Activated naive CD8-positive, alpha-beta T cell treated with anti-CD3 and anti-CD28 coated beads, Interleukin-2, amount 50 U/mL, for 24 hours (primary cell): ENCODE results near the gene EGR4.
A peak's percentile ranks its signal among the peaks of the same experiment; 100 is the strongest.

Experiments
- ATAC-seq: fragments of 150-1000 bp; cut with Tn5 transposase; one replicate; pipeline ENCODE4 v1.10.0; 2021
- DNase-seq: peaks from one replicate; pipeline ENCODE4 v3.0.0; 2021
- H3K27ac Mint-ChIP-seq: one replicate; pipeline ENCODE4 v1.8.0; 2021; ENCODE audit warnings: mild to moderate bottlenecking, mixed read lengths
- H3K27me3 Mint-ChIP-seq: one replicate; pipeline ENCODE4 v1.8.0; 2021; ENCODE audit warnings: mixed read lengths
- H3K36me3 Mint-ChIP-seq: one replicate; pipeline ENCODE4 v1.8.0; 2021; ENCODE audit warnings: low read depth, mixed read lengths
- H3K4me1 Mint-ChIP-seq: one replicate; pipeline ENCODE4 v1.8.0; 2021; ENCODE audit warnings: mixed read lengths
- H3K4me3 Mint-ChIP-seq: one replicate; pipeline ENCODE4 v1.8.0; 2021; ENCODE audit warnings: mild to moderate bottlenecking, moderate library complexity, mixed read lengths
- H3K9me3 Mint-ChIP-seq: one replicate; pipeline ENCODE4 v1.8.0; 2021; ENCODE audit warnings: mixed read lengths

EGR4 gene

GRCh38 chr2:73295751-73296400 is 2.5 kb upstream of the EGR4 start:
- Mint-ChIP-seq H3K27me3 (peaks cover 67% of the 10 kb centered on the region), H3K4me1 (peaks cover 15% of the 10 kb centered on the region), H3K4me3 (no peak overlapping the region), H3K36me3 (no peaks in the 10 kb centered on the region), H3K9me3 (no peaks in the 10 kb centered on the region), H3K27ac (no peak overlapping the region)
- ATAC-seq: no peak
- no peak for DNase-seq

- Mint-ChIP-seq H3K27ac (no peak overlapping the region), H3K36me3 (no peaks in the 10 kb centered on the region), H3K4me1 (peaks cover 19% of the 10 kb centered on the region), H3K27me3 (peaks cover 69% of the 10 kb centered on the region), H3K9me3 (no peaks in the 10 kb centered on the region), H3K4me3 (peak overlapping the region; percentile 71)
- DNase-seq: no peak
- ATAC-seq: no peak
Observed at GRCh38 chr2:73294239-73294638, 891 bp upstream of the EGR4 start.

DNA sequence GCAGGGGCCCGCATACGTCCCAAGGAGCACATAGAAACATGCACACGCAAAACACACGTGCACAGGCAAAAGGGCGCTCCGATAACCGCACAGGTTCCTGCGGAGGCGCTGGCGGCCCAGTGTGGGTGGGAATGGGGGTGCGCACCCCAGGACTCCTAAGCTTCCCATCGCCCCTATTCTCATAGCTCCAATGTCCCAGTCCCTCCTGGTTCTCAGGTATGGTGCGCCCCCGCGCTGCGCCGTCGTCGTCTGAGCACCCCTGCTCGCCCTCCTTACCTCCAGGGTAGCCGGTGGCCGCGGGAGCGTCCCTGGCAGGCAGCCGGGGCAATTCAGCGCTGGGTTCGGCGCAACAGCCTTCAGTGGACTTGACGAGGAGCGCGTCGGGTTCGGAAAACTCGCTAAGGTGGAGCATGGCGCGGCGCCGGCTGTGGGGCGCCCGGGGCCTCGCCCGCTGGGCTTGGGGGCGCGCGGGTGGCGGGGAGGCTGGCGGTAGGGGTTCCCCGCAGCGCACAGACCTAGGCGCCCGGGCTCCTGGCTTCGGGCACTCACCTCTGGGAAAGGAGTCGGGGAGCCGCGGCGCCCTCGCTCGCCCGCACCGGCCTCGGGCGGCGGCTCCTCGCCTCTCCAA is 328 bp downstream of the EGR4 start:
- H3K4me1 Mint-ChIP-seq: peaks cover 19% of the 10 kb centered on the region

DNA sequence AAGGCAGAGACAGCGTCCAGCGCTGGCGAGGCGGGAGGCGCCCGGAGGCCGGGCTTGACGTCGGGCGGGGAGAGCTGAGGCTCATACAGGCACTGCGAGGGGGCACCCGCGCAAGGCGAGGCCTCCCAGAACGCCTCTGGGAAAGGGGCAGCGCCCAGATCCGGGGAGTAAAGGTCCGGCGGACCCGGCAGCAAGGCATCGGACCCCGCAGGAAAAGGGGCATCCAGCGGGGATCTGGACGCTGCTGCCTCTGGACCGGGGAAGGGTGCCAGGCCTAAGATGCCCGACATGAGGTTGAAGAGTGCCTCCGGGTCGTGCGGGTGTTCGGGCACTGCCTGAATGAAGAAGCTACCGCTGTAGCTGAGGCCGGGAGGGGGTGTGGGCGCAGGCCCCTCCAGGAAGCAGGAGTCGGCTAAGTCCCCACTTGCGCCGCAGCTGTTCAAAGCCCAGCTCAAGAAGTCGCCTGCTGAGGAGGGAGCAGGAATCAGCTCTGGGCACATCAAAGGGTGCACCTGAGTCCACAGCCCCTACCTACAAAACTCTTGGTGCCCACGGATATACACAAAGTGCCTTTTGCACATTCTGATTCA is 937 bp downstream of the EGR4 start:
- no peaks in the 10 kb centered on the region for H3K9me3 Mint-ChIP-seq
- H3K4me3 Mint-ChIP-seq: peak overlapping the region; percentile 61
- no peak overlapping the region for H3K27ac Mint-ChIP-seq
- no peak for DNase-seq
- no peak for ATAC-seq
- peaks cover 19% of the 10 kb centered on the region for H3K4me1 Mint-ChIP-seq
- no peaks in the 10 kb centered on the region for H3K36me3 Mint-ChIP-seq
- peaks cover 72% of the 10 kb centered on the region for H3K27me3 Mint-ChIP-seq

More for the DNA sequence above, 328 bp downstream of the EGR4 start:
- no peaks in the 10 kb centered on the region for H3K9me3 Mint-ChIP-seq
- H3K27me3 Mint-ChIP-seq: peaks cover 78% of the 10 kb centered on the region
- DNase-seq (peak; percentile 23), ATAC-seq (peak; percentile 1)
- H3K4me3 Mint-ChIP-seq: peak overlapping the region; percentile 71
- no peak overlapping the region for H3K27ac Mint-ChIP-seq
- no peaks in the 10 kb centered on the region for H3K36me3 Mint-ChIP-seq

GRCh38 chr2:73291461-73292315 is 1.7 kb downstream of the EGR4 start:
- peak overlapping the region; percentile 56 for H3K4me3 Mint-ChIP-seq
- no peaks in the 10 kb centered on the region for H3K36me3 Mint-ChIP-seq
- no peak for ATAC-seq
- peak; percentile 6 for DNase-seq
- peaks cover 19% of the 10 kb centered on the region for H3K4me1 Mint-ChIP-seq
- no peak overlapping the region for H3K27ac Mint-ChIP-seq
- H3K9me3 Mint-ChIP-seq: no peaks in the 10 kb centered on the region
- H3K27me3 Mint-ChIP-seq: peaks cover 65% of the 10 kb centered on the region

GRCh38 chr2:73291093-73291460 is 2.3 kb downstream of the EGR4 start:
- Mint-ChIP-seq H3K27me3 (peaks cover 59% of the 10 kb centered on the region), H3K36me3 (no peaks in the 10 kb centered on the region), H3K27ac (no peak overlapping the region), H3K4me3 (peak overlapping the region; percentile 56), H3K4me1 (peaks cover 19% of the 10 kb centered on the region), H3K9me3 (no peaks in the 10 kb centered on the region)
- ATAC-seq (no peak), DNase-seq (peak; percentile 70)

GRCh38 chr2:73290049-73290839 is 3.1 kb downstream of the EGR4 start:
- H3K9me3 Mint-ChIP-seq: no peaks in the 10 kb centered on the region
- peaks cover 51% of the 10 kb centered on the region for H3K27me3 Mint-ChIP-seq
- ATAC-seq: no peak
- DNase-seq: peak; percentile 43
- no peak overlapping the region for H3K27ac Mint-ChIP-seq
- peaks cover 26% of the 10 kb centered on the region for H3K4me1 Mint-ChIP-seq
- H3K36me3 Mint-ChIP-seq: no peaks in the 10 kb centered on the region
- H3K4me3 Mint-ChIP-seq: no peak overlapping the region

- H3K27me3 Mint-ChIP-seq: peaks cover 41% of the 10 kb centered on the region
- H3K4me1 Mint-ChIP-seq: peaks cover 31% of the 10 kb centered on the region
- H3K27ac Mint-ChIP-seq: no peak overlapping the region
- DNase-seq (no peak), ATAC-seq (no peak)
- no peak overlapping the region for H3K4me3 Mint-ChIP-seq
- no peaks in the 10 kb centered on the region for H3K36me3 Mint-ChIP-seq
- H3K9me3 Mint-ChIP-seq: no peaks in the 10 kb centered on the region
Observed at GRCh38 chr2:73289304-73289703, 4.0 kb downstream of the EGR4 start.

DNA sequence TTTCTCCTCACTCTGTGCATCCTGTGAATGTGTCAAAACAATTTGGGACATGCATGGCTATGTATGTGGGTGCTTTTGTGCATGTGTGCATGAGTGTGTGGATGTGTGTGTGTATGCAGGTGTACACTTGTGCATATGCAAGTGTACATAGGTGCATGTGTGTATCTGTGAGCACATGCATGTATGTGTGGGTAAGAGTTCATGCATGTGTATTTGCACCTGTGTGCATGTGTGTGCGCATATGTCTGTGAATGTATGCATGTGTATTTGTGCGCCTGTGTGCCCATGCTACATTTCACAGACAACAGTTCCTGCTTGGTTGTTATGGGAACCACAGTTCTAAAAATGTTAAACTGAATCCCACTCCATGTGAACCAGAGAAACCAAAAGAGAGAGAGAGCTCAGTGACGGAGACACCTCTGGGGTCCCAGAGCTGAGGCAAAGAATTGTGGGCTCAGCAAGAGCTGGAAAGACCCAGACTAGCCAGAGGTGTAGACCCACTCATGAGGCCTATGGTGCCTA is 7.2 kb downstream of the EGR4 start:
- peak overlapping the region; percentile 83 for H3K27ac Mint-ChIP-seq
- peaks cover 32% of the 10 kb centered on the region for H3K4me1 Mint-ChIP-seq
- peaks cover 27% of the 10 kb centered on the region for H3K27me3 Mint-ChIP-seq
- no peak overlapping the region for H3K4me3 Mint-ChIP-seq
- peaks cover 3% of the 10 kb centered on the region for H3K36me3 Mint-ChIP-seq
- DNase-seq: no peak
- H3K9me3 Mint-ChIP-seq: no peaks in the 10 kb centered on the region
- no peak for ATAC-seq

DNA sequence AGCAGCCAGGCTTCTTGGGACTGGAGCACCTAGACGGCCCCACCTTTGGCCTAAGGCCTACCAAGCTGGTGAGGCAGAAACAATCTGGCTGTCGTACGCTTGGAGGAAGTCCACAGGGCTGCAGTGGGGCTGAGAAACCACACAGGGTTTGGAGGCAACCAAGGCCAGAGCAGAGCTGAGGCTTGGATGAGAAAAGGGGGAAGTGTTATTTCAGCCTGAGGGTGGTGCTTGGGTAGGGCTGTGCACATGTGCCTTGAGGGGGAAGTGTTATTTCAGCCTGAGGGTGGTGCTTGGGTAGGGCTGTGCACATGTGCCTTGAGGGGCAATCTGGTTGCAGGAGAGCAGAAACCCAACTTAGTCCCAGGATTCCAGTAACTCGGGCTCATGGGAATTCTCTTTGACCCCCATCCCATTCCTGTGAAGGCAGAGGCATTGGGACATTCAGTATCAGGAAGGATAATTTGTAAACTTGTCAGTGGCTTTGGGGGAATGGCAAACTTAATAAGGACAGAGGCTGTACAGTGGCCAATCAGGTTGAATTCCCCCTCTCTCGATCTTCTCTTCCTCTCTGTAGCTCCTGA is 8.1 kb downstream of the EGR4 start:
- H3K9me3 Mint-ChIP-seq: no peaks in the 10 kb centered on the region
- DNase-seq (peak; percentile 40), ATAC-seq (peak; percentile 44)
- peaks cover 28% of the 10 kb centered on the region for H3K4me1 Mint-ChIP-seq
- peaks cover 7% of the 10 kb centered on the region for H3K36me3 Mint-ChIP-seq
- H3K27me3 Mint-ChIP-seq: peaks cover 17% of the 10 kb centered on the region
- H3K27ac Mint-ChIP-seq: peak overlapping the region; percentile 83
- peak overlapping the region; percentile 91 for H3K4me3 Mint-ChIP-seq

- Mint-ChIP-seq H3K27me3 (peaks cover 13% of the 10 kb centered on the region), H3K4me1 (peaks cover 29% of the 10 kb centered on the region), H3K9me3 (no peaks in the 10 kb centered on the region), H3K4me3 (peak within 1 kb of the TSS; percentile 91), H3K36me3 (peaks cover 13% of the 10 kb centered on the region), H3K27ac (peak within 1 kb of the TSS; percentile 92)
- ATAC-seq (peak; percentile 82), DNase-seq (peak; percentile 84)
Observed at GRCh38 chr2:73284296-73285158, 8.8 kb downstream of the EGR4 start, which contains the start of gene FBXO41. FBXO41 (minus strand) TSS chr2:73284478; CDS start chr2:73269630, 14,848 bp downstream.

GRCh38 chr2:73283545-73284295 is 9.6 kb downstream of the EGR4 start:
- peak; percentile 29 for ATAC-seq
- no peaks in the 10 kb centered on the region for H3K9me3 Mint-ChIP-seq
- peaks cover 21% of the 10 kb centered on the region for H3K36me3 Mint-ChIP-seq
- peak overlapping the region; percentile 92 for H3K27ac Mint-ChIP-seq
- H3K4me3 Mint-ChIP-seq: peak overlapping the region; percentile 91
- H3K27me3 Mint-ChIP-seq: peaks cover 5% of the 10 kb centered on the region
- DNase-seq: peak; percentile 62
- peaks cover 34% of the 10 kb centered on the region for H3K4me1 Mint-ChIP-seq
